Keratinocyte (primary cell): ENCODE data around the gene IFITM5.

Source experiments
- EZH2 ChIP-seq: IDR thresholded peaks from one replicate; pipeline ENCODE4 v1.6.1; 2012; ENCODE audit warnings: inconsistent platforms, mild to moderate bottlenecking, low read length, moderate library complexity
- TF ChIP-seq, protein P1 (sequence below), 3 experiments: IDR thresholded peaks in 1 of 3; conservative IDR thresholded peaks in 1 of 3; optimal IDR thresholded peaks in 1 of 3; 2 replicates in 2 of 3; 3 replicates in 1 of 3; pipeline versions ENCODE3 to v1.5.1; 2011; ENCODE audit warnings: low read length in 3 of 3, mild to moderate bottlenecking in 3 of 3, moderate library complexity in 2 of 3, control low read depth in 1 of 3, inconsistent platforms in 1 of 3; ENCODE audit not compliant: insufficient read depth in 2 of 3; ENCODE audit errors: extremely low read depth in 1 of 3

DNA sequence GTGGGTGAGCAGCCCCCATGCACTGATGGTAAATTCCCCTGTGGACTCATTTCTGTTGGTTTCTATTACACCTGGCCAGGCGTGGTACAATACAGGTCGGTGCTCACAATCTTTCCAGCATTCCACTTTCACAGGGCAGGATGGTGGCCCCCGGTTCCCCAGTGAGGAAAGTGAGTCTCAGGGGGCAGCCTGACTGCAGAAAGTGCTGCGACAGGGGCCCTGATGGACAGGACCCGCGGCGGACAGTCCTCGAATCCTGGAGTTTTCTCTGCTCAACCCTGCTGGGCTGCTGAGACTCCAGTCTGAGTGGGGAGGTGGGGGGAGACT, 13.5 kb downstream of the IFITM5 start:
- TF ChIP-seq, protein P1, sequence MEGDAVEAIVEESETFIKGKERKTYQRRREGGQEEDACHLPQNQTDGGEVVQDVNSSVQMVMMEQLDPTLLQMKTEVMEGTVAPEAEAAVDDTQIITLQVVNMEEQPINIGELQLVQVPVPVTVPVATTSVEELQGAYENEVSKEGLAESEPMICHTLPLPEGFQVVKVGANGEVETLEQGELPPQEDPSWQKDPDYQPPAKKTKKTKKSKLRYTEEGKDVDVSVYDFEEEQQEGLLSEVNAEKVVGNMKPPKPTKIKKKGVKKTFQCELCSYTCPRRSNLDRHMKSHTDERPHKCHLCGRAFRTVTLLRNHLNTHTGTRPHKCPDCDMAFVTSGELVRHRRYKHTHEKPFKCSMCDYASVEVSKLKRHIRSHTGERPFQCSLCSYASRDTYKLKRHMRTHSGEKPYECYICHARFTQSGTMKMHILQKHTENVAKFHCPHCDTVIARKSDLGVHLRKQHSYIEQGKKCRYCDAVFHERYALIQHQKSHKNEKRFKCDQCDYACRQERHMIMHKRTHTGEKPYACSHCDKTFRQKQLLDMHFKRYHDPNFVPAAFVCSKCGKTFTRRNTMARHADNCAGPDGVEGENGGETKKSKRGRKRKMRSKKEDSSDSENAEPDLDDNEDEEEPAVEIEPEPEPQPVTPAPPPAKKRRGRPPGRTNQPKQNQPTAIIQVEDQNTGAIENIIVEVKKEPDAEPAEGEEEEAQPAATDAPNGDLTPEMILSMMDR (optimal IDR thresholded peaks at IDR 0.05 in 1 of 3, IDR thresholded peaks at IDR 0.05 in 1 of 3, conservative IDR thresholded peaks at IDR 0.05 in 1 of 3; ENCODE audit: extremely low read depth in 1 of 3, insufficient read depth in 2 of 3, low read length in 3 of 3) = no peak
- no peak for TF ChIP-seq EZH2
